HCT116 (cell line): Measurements from ENCODE around the gene NEO1. TPM values are rescaled to one million over a fixed set of nuclear protein-coding genes. Genes with fewer than 3 reads are reported as not detected.

ENCODE experiments used
- ATAC-seq: fragments of 200-7000 bp; cut with Tn5 transposase; 2 replicates; pipeline ENCODE4 v1.9.1; 2020; ENCODE audit warnings: mild to moderate bottlenecking, moderate library complexity
- BruUV-seq: library from RNA; stranded (reverse); fragments of 400-500 nt; replicated peaks from 2 replicates; lab custom pipeline; 2021; lab: Mats Ljungman, UMichigan
- CTCF ChIA-PET: fragments of 300-600 bp; sonication (Branson Sonifier 250); formaldehyde crosslinking; loops from one replicate; lab custom pipeline; 2021; ENCODE audit warnings: antibody characterized with exemption; lab: Charles Lee
- POLR2A ChIA-PET: fragments of 300-600, 350-600 bp; sonication (Branson Sonifier 250); formaldehyde crosslinking; loops from one replicate; lab custom pipeline; 2021; ENCODE audit warnings: antibody characterized with exemption; lab: Charles Lee
- RAD21 ChIA-PET, 2 experiments: fragments of 300-600 bp; sonication (Branson Sonifier 250); formaldehyde crosslinking; loops; one replicate each; lab custom pipeline; 2023; ENCODE audit warnings: low total read pairs in 2 of 2; ENCODE audit not compliant: uncharacterized antibody in 2 of 2, unreplicated experiment in 2 of 2, low non-redundant PET in 1 of 2; lab: Charles Lee
- DNase-seq: peaks from one replicate; pipeline ENCODE4 v3.0.0-alpha.2; 2010; ENCODE audit warnings: low read depth, low spot score
- H2AFZ ChIP-seq: fragments of 200-600 bp; shearing (Covaris generic), sonication (generic); 2 replicates; pipeline ENCODE4 v1.6.1; 2017; ENCODE audit warnings: low read depth, mixed run types, mixed read lengths, antibody characterized with exemption, low read length; ENCODE audit not compliant: poor library complexity, severe bottlenecking
- H3K27ac ChIP-seq: 2 replicates; pipeline ENCODE4 v1.5.1; 2012; ENCODE audit warnings: low read depth, low read length
- H3K27me3 ChIP-seq: fragments of 200-600 bp; sonication (generic); 2 replicates; pipeline ENCODE4 v1.6.1; 2016; ENCODE audit warnings: mixed run types, low read length, mixed read lengths; ENCODE audit not compliant: insufficient read depth
- H3K36me3 ChIP-seq, 2 experiments: fragments of 200-500 bp in 1 of 2; fragments of 200-600 bp in 1 of 2; sonication (Bioruptor generic) in 1 of 2; sonication (generic) in 1 of 2; 2 replicates each; pipeline versions ENCODE4 v1.5.1 to v1.6.1; 2014 to 2016; ENCODE audit warnings: low read length in 2 of 2, inconsistent platforms in 1 of 2, mixed read lengths in 1 of 2, mixed run types in 1 of 2; ENCODE audit not compliant: insufficient read depth in 2 of 2, control insufficient read depth in 1 of 2
- H3K4me1 ChIP-seq, 2 experiments: fragments of 200-600 bp in 1 of 2; sonication (generic) in 1 of 2; 2 replicates each; pipeline versions ENCODE4 v1.5.1 to v1.6.1; 2012 to 2017; ENCODE audit warnings: low read length in 2 of 2, inconsistent platforms in 1 of 2, mild to moderate bottlenecking in 1 of 2, mixed read lengths in 1 of 2, mixed run types in 1 of 2, moderate library complexity in 1 of 2; ENCODE audit not compliant: insufficient read depth in 2 of 2, control insufficient read depth in 1 of 2
- H3K4me2 ChIP-seq: fragments of 200-600 bp; sonication (generic); 2 replicates; pipeline ENCODE4 v1.6.1; 2017; ENCODE audit warnings: mixed run types, low read length, mixed read lengths
- H3K4me3 ChIP-seq, 2 experiments: fragments of 200-600 bp in 1 of 2; sonication (generic) in 1 of 2; replicated peaks in 1 of 2; 2 replicates each; pipeline ENCODE4 v1.5.1; 2011 to 2016; ENCODE audit warnings: low read length in 2 of 2, control low read depth in 1 of 2, low read depth in 1 of 2, mild to moderate bottlenecking in 1 of 2, mixed read lengths in 1 of 2, mixed run types in 1 of 2
- H3K79me2 ChIP-seq: fragments of 200-600 bp; sonication (generic); 2 replicates; pipeline ENCODE4 v1.6.1; 2017; ENCODE audit warnings: mild to moderate bottlenecking, mixed run types, low read length, moderate library complexity, mixed read lengths; ENCODE audit not compliant: insufficient read depth
- H3K9ac ChIP-seq: fragments of 200-600 bp; sonication (generic); 2 replicates; pipeline ENCODE4 v1.6.1; 2016; ENCODE audit warnings: low read length, mixed read lengths
- H3K9me2 ChIP-seq: fragments of 200-600 bp; sonication (generic), shearing (Covaris generic); 2 replicates; pipeline ENCODE4 v1.6.1; 2017; ENCODE audit warnings: mixed run types, mild to moderate bottlenecking, moderate library complexity; ENCODE audit not compliant: insufficient read depth
- H3K9me3 ChIP-seq, 2 experiments: fragments of 200-500 bp in 1 of 2; fragments of 200-600 bp in 1 of 2; sonication (Bioruptor generic) in 1 of 2; sonication (generic) in 1 of 2; 2 replicates each; pipeline ENCODE4 v1.6.1; 2014 to 2017; ENCODE audit warnings: low read length in 2 of 2, mixed read lengths in 2 of 2, inconsistent platforms in 1 of 2, low read depth in 1 of 2, mild to moderate bottlenecking in 1 of 2, mixed run types in 1 of 2, moderate library complexity in 1 of 2; ENCODE audit not compliant: control insufficient read depth in 1 of 2, insufficient read depth in 1 of 2
- H4K20me1 ChIP-seq: fragments of 200-600 bp; sonication (generic), shearing (Covaris generic); 2 replicates; pipeline ENCODE4 v1.6.1; 2017; ENCODE audit warnings: mixed run types, mild to moderate bottlenecking, moderate library complexity; ENCODE audit not compliant: insufficient read depth
- ATF3 ChIP-seq: IDR thresholded peaks from 2 replicates; pipeline ENCODE4 v1.6.1; 2012
- CBX3 ChIP-seq: IDR thresholded peaks from 2 replicates; pipeline ENCODE4 v1.6.1; 2012; ENCODE audit warnings: low read depth
- CEBPB ChIP-seq: IDR thresholded peaks from 2 replicates; pipeline ENCODE4 v1.6.1; 2012; ENCODE audit warnings: low read depth
- EGR1 ChIP-seq: IDR thresholded peaks from 2 replicates; pipeline ENCODE4 v1.6.1; 2012; ENCODE audit warnings: low read depth
- EZH2 ChIP-seq: fragments of 200-600 bp; sonication (generic); IDR thresholded peaks from 2 replicates; pipeline ENCODE4 v1.6.1; 2017; ENCODE audit warnings: antibody characterized with exemption, mixed run types
- EZH2phosphoT487 ChIP-seq: fragments of 200-600 bp; IDR thresholded peaks from 2 replicates; pipeline ENCODE4 v1.6.1; 2018; ENCODE audit warnings: antibody characterized with exemption, borderline replicate concordance
- JUND ChIP-seq: IDR thresholded peaks from 2 replicates; pipeline ENCODE4 v1.6.1; 2012
- MAX ChIP-seq: IDR thresholded peaks from 2 replicates; pipeline ENCODE4 v1.6.1; 2012
- REST ChIP-seq: IDR thresholded peaks from 2 replicates; pipeline ENCODE4 v1.6.1; 2012; ENCODE audit warnings: low read depth
- SRF ChIP-seq: IDR thresholded peaks from 2 replicates; pipeline ENCODE4 v1.6.1; 2012; ENCODE audit warnings: low read depth
- ZFX ChIP-seq: fragments of 450-650 bp; IDR thresholded peaks from 2 replicates; pipeline ENCODE4 v1.6.1; 2017
- intact Hi-C: fragments of 100-400 bp; cut with micrococcal nuclease; formaldehyde crosslinking; loops from 2 replicates; pipeline ENCODE4 v1.10.0; 2022
- total RNA-seq: library from RNA; stranded (reverse); gene quantifications from one replicate; pipeline ENCODE4 v1.2.1, GENCODE V29; 2021; ENCODE audit not compliant: unreplicated experiment

The NEO1 gene
- total RNA-seq, 1 experiment from 2014 or later, result 30.0 TPM

- no peak for ATAC-seq
- no peak for DNase-seq
- H3K27me3 ChIP-seq, result no peaks in the 10 kb centered on the region
- H3K9me2 ChIP-seq, result no peaks in the 10 kb centered on the region
- no peaks in the 10 kb centered on the region for H4K20me1 ChIP-seq
- no peaks in the 10 kb centered on the region for H3K79me2 ChIP-seq
- RAD21 ChIA-PET, result no interaction called here
- H3K36me3 ChIP-seq, result peaks cover 0 to 3% of the 10 kb centered on the region in 2 experiments; a peak in 1 of 4 replicates
- CTCF ChIA-PET, result no interaction called here
- TF ChIP-seq MAX (no peak), ATF3 (no peak), EZH2 (no peak), EZH2phosphoT487 (no peak), CBX3 (no peak), SRF (no peak), CEBPB (no peak), EGR1 (no peak), ZFX (no peak), JUND (no peak), REST (no peak)
- H2AFZ ChIP-seq, result no peak overlapping the region
- no peaks in the 10 kb centered on the region for H3K9me3 ChIP-seq
- no TSS peak for BruUV-seq
- H3K4me2 ChIP-seq, result no peak overlapping the region
- no peak overlapping the region for H3K9ac ChIP-seq
- intact Hi-C loops, result no loop called here
- H3K27ac ChIP-seq, result no peak overlapping the region
- POLR2A ChIA-PET, result no interaction called here
- no peaks in the 10 kb centered on the region for H3K4me1 ChIP-seq
- no peak overlapping the region for H3K4me3 ChIP-seq
Observed at GRCh38 chr15:73293773-73294172, 241.5 kb downstream of the NEO1 start.
